ENCODE measurements around the gene CDC42BPB.
"Not testable (repeated sequence)": the region's sequence is repeated elsewhere in the genome, so short reads cannot be mapped to it uniquely, and the experiment has no call there.

Gene CDC42BPB

GRCh38 chr14:102928412-102929240, 128.7 kb downstream of the CDC42BPB start:
- peak; percentile 59 for DNase-seq (ENCODE audit: low read depth)

- DNase-seq (ENCODE audit: low read depth), result peak; percentile 10
These were observed 129.4 kb downstream of the CDC42BPB start for GRCh38 chr14:102927878-102928411.

- no peak for DNase-seq (ENCODE audit: low read depth)
These were observed 129.9 kb downstream of the CDC42BPB start for GRCh38 chr14:102927346-102927877.

- not testable (repeated sequence) for DNase-seq (ENCODE audit: low read depth)
These were observed 130.5 kb downstream of the CDC42BPB start for GRCh38 chr14:102926840-102927239.

- DNase-seq (ENCODE audit: low read depth), result no peak
These were observed 131.2 kb downstream of the CDC42BPB start for GRCh38 chr14:102926104-102926503.

GRCh38 chr14:102925646-102926045, 131.7 kb downstream of the CDC42BPB start:
- no peak for DNase-seq (ENCODE audit: low read depth)

GRCh38 chr14:102924632-102925588, 132.4 kb downstream of the CDC42BPB start:
- DNase-seq (ENCODE audit: low read depth), result no peak

GRCh38 chr14:102923925-102924486, 133.3 kb downstream of the CDC42BPB start:
- DNase-seq (ENCODE audit: low read depth), result no peak

- DNase-seq (ENCODE audit: low read depth), result no peak
These were observed 134.0 kb downstream of the CDC42BPB start for GRCh38 chr14:102923201-102923924.

- peak; percentile 13 for DNase-seq (ENCODE audit: low read depth)
These were observed 134.7 kb downstream of the CDC42BPB start, which contains the start of gene AMN for GRCh38 chr14:102922490-102923200. Gene AMN, plus strand, starts transcription at chr14:102922663. Its CDS starts 26 bp downstream, at chr14:102922689.

GRCh38 chr14:102920998-102921304, 136.4 kb downstream of the CDC42BPB start:
- DNase-seq (ENCODE audit: low read depth), result no peak

GRCh38 chr14:102920273-102920997, 136.9 kb downstream of the CDC42BPB start:
- no peak for DNase-seq (ENCODE audit: low read depth)

- no peak for DNase-seq (ENCODE audit: low read depth)
These were observed 138.9 kb downstream of the CDC42BPB start for GRCh38 chr14:102918438-102918837.

GRCh38 chr14:102917469-102918211, 139.7 kb downstream of the CDC42BPB start:
- DNase-seq (ENCODE audit: low read depth), result peak; percentile 49

- no peak for DNase-seq (ENCODE audit: low read depth)
These were observed 140.3 kb downstream of the CDC42BPB start for GRCh38 chr14:102917056-102917385.

GRCh38 chr14:102916347-102917055, 140.8 kb downstream of the CDC42BPB start:
- DNase-seq (ENCODE audit: low read depth), result no peak

- DNase-seq (ENCODE audit: low read depth), result no peak
These were observed 141.8 kb downstream of the CDC42BPB start for GRCh38 chr14:102915292-102916110.
